Cardiac septum (tissue), 1 donor: ENCODE data around the gene MTFMT. TPM values are rescaled to one million over a fixed set of nuclear protein-coding genes. Genes with fewer than 3 reads are reported as not detected.
A peak's percentile ranks its signal among the peaks of the same experiment; 100 is the strongest.

Source experiments
- DNase-seq: peaks from one replicate; pipeline ENCODE4 v3.0.0-alpha.2; 2020; ENCODE audit warnings: low spot score
- intact Hi-C: fragments of 100-400 bp; cut with DNase I; formaldehyde crosslinking; loops from one replicate; pipeline ENCODE4 v1.14.0; 2022
- total RNA-seq: library from RNA; stranded (reverse); fragmentation: NEBNext Ultra II Directional; extraction: Animal tissue kit (Norgen Biotek cat#: 25700); gene quantifications from one replicate; pipeline ENCODE4 v1.2.1, GENCODE V29; 2021
- donor health status: DM: no; HTN: no; CAD: no.

Gene MTFMT
- total RNA-seq, 1 donor from 2014 or later: 18.4 TPM

DNA sequence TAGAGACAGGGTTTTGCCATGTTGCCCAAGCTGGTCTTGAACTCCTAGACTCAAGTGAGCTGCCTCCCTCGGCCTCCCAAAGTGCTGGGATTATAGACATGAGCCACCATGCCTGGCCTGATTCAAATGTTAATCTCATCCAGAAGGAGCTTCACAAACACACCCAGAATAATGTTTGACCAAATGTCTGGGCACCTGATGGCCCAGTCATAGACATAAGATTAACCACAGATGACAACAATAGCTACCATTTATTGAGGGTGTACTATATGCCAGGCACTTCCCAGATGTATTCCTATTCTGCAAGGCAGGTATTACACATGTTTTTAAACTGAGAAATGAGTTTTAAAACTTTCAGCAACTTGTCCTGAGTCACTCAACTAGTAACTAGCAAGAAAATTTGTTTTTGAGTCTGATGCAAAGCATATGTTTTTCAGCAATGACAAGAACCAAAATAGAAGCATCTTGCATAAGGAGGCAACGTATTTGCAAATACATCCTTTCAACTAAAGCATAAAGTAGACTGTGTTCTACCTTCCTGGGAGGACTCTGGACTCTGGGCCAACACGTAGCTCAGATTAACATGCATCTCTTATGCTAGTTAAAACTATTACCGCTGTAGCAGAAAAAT is 31.6 kb downstream of the MTFMT start:
- no peak for DNase-seq
- intact Hi-C loops: no loop called here

DNA sequence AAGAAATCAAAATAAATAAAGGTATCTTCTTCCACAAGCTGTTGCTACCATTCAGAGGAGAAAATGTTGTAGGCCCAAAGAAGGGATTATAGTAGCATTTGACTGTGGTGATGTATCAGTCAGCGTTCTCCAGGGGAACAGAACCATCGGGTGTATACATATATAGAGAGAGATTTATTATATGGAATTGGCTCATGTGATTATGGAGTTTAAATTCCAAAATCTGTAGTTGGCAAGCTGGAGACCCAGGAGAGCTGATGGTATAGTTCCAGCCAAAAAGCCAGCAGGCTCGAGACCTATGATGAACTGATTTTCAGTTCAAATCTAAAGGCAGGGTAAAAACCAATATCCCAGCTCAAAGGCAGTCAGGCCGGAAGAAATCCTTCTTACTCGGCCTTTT is 32.4 kb downstream of the MTFMT start:
- intact Hi-C loops: no loop called here
- DNase-seq: no peak

DNA sequence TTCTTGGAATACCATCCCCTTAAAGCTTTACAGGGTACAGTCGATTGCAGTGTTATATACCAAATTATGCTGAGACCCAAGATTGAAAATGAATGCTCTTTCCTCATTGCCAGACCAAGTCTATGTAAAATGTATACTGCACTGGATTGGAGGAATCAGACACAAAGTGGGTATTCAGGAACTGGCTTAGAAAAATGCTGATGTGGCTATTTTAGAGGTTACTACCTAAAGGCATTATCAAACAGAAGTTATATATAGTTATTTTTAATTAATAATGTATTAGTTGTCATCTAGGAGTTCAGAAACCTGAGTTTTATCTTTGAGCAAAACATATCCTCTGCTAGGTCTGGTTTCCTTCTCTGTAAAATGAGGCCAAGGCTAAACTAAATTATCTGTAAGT is 36.1 kb downstream of the MTFMT start:
- intact Hi-C loops: no loop called here
- no peak for DNase-seq

DNA sequence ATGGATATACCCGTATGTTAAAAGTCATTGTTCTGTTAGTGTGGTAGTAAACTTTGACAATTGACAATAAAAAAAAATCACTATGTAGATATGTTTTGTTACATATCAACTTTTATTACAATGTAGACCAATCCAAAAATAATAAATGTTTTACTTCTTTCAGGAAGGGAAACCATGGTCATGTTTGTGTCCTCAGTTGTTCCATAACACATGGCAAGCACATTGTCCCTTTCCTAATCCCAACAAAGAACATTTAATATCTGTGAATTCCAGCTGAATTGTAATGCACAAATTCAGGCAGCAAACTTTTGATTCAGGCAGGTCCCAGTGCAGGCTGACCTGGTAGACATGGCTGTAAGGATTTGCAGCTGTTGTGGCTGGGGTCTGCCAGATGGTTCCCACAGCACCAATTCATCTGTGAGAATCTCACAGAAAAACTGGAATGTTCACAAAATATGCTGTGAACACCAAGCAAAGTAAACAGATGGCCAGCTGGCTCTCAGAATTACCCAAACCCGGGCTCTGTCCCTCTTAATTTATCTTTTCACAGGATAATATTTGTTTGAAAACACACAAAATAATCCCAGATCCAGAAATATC is 37.8 kb downstream of the MTFMT start:
- intact Hi-C loops: no loop called here
- no peak for DNase-seq

DNA sequence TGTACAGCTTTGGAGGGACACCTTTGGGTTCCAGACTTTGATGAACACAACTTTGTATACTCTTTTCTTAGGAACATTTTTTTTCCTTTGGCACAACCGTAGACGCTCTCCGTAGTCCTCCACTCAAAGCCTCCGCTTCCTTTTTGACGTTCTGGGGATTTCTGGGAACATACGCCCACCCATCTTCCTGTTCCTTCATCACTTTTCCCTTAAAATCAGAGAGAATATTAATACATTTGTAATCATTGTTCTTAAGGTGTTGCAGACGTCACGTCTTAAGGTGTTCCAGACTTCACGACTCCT is 39.3 kb downstream of the MTFMT start:
- intact Hi-C loops: no loop called here
- no peak for DNase-seq

DNA sequence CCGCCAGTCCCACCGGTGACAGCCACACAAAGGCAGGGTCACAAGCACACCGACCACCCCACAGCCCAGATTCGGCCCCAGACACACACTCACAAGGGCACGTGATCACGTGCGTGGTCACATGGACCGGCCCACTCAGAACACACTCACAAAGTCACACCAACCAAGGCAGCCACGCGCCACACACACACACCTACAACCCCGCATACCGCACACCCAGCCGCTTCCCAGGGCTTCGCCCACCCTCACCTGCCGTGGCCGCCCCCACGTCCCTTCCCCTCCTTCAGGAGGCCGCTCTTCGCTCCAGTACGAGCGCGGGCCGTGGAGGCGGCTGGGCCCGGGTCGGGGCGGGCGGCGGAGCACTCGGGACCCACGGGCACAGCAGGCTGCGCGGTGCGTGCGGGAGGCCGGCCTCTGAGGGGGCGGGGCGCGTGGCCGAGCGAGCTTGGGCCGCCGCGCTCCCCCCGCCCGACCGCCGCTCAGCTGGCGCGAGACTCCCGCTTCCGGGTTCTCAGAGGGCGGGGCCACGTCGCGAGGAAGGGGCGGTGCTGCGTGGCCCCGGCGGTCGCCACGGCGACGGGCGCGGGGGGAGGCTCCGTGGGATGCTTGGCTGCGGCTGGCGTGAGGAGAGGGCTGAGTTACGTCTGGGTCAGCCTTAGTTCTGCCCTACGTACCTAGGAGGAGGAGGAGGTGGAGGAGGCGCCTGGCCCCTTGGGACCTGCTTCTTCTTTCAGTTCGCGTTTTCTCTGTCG is 39.8 kb downstream of the MTFMT start, which contains the start of gene SPG21:
SPG21 (minus strand) TSS at position 499 of the 752 bp plus-strand sequence. CDS start 6,345 bp downstream, outside the sequence.
- DNase-seq: peak; percentile 97
- intact Hi-C loops: loop anchor here (5.0 kb wide), 1 partner anchor 38 kb away; the partner anchor contains the start of gene MTFMT

DNA sequence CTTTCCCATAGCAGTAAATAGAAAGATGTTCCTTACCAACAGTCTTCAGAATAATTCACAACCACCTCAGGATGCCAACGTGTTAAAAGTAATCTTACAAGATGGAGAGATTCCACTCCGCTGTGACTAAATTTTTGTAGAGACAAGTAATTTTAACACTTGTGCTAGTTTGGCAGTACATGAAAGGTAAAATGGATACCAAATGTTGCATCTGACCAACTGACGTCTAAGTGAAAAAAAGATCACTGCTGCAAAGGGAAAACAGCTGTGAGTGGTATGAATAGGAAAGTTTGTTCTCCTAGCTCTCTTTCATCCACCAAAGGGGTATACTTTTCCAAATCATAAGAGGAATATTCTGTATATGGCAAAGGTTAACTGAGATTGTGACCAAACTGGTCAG is 42.3 kb downstream of the MTFMT start:
- no peak for DNase-seq
- intact Hi-C loops: loop anchor here (5.0 kb wide), 1 partner anchor 40 kb away; the partner anchor contains the start of gene MTFMT

DNA sequence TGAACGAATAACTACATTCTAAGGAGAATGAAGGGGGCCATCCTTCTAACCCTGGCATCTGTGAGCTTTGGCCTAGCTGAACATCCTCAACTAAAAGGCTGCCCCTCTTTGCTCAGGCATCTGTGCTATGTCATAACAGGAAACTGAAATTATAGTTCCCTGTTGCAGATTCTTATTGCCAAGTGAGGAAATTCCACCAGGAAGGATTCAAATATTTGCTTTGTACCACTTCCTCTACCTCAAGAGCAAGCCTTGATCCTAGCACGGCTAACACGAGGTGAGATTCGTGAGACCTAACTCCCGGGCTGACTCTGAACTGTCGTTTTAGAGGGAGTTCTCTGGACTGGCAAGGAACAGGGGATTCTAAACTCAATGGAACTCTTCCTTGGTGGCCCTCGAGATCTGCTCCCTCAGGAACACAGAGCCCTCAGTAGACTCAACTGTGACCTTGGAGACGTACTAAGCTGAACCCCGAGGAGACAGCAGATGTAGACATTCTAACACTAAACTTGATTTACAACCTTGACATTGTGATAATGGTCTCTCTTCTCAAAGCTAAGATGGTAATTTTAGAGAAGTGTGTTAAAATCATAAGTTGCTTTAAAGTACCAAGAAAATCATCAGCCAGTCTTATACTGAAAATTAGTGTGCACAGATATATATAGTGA is 43.9 kb downstream of the MTFMT start:
- intact Hi-C loops: loop anchor here (5.0 kb wide), 1 partner anchor 42 kb away; the partner anchor contains the start of gene MTFMT
- DNase-seq: no peak

DNA sequence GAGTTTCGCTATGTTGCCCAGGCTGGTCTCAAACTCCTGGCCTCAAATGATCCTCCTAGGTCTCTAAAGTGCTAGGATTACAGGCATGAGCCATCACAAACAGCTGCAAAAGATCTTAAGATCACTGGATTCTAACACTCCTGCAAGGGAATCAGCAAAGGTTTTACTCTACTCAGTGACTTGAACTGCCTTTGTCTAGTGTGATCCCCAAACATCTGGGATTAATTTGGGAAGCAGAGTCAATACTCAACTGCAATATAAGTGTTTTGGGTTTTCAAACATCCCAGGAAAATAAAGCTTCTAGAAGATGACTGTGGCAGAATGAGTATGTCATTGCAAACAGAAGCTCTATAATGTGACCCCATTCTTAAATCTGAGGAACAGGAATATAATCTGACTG is 47.0 kb downstream of the MTFMT start:
- no peak for DNase-seq
- intact Hi-C loops: no loop called here

DNA sequence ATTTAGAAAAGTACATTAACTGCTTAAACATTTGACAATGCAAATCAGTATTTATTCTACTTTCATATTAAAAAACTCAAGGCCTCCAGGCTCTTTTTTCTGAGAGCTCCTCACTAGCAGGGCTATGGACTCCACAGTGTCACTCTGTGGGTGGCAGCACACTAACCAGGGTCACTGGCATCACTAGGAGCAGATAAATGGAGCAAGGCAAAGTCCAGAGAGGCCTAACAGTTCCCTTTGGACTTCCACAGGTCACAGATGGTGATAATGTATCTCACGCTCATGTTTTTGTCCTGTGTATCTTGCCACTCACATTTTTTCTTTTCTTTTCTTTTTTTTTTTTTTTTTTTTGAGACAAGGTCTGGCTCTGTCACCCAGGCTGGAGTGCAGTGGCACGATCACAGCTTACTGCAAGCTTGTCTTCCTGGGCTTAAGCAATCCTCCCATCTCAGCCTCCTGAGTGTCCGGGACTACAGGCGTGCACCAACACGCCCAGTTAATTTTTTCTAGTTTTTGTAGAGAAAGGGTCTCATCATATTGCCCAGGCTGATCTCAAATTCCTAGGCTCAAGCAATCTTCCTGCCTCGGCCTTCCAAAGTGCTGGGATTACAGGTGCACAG is 47.5 kb downstream of the MTFMT start:
- no peak for DNase-seq
- intact Hi-C loops: no loop called here

DNA sequence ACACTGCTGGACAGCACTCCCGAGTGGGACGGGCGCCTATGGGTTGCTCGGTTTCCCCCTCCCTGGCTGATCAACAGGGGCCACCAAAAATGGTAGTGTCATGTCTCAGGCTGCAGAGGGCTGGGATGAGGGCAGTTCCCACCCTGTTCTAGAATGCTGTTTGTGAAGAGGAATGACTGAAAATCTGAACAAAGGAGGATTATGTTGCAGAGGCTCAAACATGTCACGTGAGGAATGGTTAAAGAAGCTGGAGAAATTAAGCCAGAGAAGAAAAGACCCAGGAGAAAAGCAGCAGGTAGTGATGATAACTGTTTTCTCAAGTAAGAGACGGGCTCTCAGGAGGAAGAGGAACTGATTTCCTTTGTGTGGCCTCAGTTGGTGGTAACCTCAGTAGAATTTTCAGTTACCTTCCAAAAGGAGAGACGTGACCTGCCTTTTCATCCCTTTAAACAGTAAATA is 50.2 kb downstream of the MTFMT start:
- no peak for DNase-seq
- intact Hi-C loops: no loop called here

DNA sequence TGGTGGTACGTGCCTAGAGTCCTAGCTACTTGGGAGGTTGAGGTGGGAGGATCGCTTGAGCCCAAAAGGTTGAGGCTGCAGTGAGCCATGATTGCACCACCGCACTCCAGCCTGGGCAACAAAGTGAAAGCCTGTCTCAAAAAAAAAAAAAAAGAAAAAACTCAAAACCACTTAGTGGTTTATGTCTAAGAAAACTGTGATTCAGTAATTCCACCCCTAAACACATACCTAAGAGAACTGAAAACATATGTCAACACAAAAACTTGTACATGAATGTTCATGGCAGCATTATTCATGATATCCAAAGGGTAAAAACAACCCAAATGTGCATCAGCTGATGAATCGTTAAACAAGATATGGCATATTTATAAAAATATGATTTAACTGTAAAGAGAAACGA is 54.0 kb downstream of the MTFMT start:
- intact Hi-C loops: no loop called here
- no peak for DNase-seq

DNA sequence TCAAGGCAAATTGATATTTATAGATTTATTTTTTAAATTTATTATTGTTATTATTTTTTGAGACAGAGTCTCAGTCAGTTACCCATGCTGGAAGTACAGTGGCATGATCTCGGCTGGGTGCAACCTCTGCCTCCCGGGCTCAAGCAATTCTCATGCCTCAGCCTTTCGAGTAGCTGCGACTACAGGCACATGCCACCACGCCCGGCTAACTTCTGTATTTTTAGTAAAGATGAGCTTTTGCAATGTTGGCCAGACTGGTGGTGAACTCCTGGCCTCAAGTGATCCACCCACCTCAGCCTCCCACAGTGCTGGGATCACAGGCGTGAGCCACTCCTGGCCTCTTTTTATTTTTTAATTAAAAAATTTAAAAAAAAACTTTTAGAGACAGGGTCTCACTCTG is 58.7 kb downstream of the MTFMT start:
- no peak for DNase-seq
- intact Hi-C loops: no loop called here

DNA sequence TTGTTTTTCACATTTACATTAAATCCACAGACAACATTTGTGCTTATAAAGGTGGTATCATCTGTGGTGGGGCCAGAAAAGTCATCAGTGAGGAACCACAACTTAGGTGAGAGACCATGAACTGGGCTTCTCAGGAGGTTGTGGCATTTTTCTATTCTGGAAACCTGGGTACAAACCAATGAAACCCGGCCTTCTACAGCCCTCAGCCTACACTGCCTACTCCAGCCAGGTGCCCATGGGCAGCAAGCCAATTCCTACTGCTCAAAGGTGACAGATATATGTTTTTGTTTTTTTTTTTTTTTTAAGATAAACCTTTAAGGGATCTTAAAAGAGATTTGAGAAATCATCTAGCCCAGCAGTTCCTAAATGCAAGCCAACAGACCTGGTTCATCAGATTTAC is 60.0 kb downstream of the MTFMT start:
- intact Hi-C loops: no loop called here
- no peak for DNase-seq

DNA sequence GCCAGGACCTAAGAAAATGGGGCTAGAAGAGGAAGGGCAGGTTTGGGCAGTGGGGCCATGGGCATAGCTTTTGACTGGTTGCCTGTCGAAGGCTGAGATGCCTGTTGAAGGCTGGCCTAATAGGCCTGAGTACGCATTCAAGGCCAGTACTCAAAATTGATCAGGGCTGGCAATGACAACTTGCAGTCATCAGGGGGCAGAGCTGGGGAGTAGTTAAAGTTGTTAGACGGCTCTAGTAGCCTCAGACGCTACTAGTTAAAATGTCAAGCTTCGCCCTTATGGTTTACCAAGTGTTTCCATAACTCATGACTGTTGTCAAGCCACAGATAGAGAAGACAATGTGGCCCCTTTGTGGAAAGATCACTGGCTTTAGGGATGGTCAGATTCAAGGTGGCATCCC is 68.4 kb downstream of the MTFMT start:
- intact Hi-C loops: no loop called here
- no peak for DNase-seq

DNA sequence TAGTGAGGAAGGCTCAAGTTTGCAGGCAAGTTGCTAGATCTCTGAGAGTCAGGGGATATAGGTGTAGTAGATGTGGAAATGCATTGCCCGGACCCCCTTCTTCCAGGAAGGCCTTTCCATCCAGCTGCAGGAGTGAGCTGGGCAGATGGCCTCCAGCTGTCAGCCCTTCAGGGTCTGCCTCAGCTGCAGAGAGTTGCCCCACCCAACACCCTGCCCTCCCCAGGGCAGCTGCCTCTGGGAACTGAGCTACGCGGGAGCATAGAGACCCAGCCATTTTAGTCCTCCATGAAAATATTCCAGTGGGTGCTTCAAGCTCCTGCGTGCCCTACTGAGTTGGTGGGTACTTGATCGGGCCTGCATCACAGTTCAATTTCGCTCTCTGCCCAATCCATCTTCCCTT is 69.3 kb downstream of the MTFMT start:
- no peak for DNase-seq
- intact Hi-C loops: no loop called here

DNA sequence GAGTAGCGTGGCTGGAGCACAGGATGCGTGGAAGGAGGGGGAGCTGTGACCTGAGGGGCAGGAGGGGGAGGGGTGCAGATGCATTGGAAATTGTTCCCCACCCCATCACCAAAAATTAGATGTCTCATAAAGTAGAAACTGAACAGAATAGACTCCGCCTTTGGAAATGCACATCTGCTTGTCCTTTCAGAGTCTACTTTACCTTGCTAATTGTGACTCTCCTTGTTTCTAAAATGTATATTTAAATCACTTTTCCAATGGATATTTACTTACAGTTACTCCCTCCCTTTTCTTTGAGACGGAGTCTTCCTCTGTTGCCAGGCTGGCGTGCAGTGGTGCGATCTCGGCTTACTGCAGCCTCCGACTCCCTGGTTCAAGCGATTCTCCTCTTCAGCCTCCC is 70.3 kb downstream of the MTFMT start:
- no peak for DNase-seq
- intact Hi-C loops: no loop called here

DNA sequence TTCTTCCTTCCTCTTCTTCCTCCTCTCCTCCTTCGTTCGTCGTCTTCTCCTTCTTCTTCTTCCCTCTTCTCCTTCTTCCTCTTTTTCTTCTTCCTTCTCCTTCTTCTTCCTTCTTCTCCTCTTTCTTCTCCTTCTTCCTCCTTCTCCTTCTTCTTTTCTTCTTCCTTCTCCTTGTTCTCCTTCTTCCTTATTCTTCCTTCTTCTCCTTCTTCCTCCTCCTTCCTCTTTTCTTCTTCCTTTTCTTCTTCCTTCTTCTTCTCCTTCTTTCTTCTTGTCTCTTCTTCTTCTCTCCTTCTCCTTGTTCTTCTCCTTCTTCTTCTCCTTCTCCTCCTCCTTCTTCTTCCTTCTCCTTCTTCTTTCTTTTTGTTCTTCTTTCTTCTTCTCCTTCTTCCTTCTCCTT is 75.0 kb downstream of the MTFMT start:
- no peak for DNase-seq
- intact Hi-C loops: no loop called here

DNA sequence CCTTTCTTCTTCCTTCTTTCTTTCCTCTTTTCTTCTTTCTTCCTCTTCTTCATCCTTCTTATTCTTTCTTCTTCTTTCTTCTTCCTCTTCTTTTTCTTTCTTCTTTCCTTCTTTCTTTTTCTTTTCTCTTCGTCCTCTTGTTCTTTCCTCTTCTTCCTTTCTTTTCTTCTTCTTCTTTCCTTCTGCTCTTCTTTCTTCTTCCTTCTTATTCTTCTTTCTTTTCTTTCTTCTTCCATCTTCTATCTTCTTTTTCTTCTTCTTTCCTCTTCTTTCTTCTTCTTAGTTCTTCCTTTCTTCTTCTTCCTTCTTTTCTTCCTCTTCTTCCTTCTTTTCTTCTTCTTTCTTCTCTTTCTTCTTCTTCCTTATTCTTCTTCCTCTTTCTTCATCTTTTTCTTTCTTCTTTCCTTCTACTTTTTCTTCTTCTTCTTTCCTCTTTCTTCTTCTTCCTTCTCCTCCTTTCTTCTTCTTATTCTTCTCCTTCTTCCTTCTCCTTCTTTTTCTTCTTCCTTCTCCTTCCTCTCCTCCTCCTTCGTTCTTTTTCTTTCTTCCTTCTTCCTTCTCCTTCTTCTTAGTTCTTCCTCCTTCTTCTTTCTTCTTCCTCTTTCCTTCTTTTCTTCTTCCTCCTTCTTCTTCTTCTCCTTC is 77.5 kb downstream of the MTFMT start:
- intact Hi-C loops: no loop called here
- no peak for DNase-seq
